HG03460 (cell line): ENCODE data around the gene SLC2A4RG.
"Not testable (repeated sequence)": the region's sequence is repeated elsewhere in the genome, so short reads cannot be mapped to it uniquely, and the experiment has no call there.

Experiments used
- ATAC-seq: cut with Tn5 transposase; IDR thresholded peaks from one replicate; pipeline ENCODE4 v1.9.1; 2021; ENCODE audit not compliant: unreplicated experiment

SLC2A4RG gene

DNA sequence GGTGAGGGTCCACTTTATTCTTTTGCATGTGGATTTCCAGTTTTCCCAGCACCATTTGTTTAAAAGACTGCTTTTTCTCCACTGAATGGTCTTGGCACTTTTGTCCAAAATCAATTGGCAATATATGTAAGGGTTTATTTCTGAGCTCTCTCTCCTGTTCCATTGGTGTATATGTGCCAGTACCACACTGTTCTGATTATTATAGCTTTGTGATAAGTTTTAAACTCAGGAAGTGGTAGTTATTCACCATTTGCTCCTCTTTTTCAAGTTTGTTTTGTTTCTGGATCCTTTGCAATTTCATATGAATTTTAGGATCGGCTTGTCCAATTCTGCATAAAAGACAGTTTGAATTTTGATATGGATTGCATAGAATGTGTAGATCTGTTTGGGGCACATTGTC is 27.4 kb upstream of the SLC2A4RG start:
- no peak for ATAC-seq

DNA sequence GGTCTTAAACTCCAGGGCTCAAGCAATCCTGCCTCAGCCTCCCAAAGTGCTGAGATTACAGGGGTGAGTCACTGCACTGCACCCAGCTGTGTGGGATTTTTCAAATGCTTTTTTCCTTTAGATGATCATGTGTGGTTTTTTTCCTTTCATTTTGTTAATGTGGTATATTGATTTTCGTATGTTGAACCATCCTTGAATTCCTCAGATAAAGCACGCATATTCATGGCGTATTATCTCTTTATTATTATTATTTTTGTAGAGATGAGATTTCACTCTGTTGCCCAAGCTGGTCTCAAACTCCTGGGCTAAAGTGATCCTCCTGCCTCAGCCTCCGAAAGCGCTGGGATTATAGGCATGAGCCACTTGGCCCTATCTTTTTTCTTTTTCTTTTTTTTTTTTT is 24.7 kb upstream of the SLC2A4RG start:
- ATAC-seq: no peak

DNA sequence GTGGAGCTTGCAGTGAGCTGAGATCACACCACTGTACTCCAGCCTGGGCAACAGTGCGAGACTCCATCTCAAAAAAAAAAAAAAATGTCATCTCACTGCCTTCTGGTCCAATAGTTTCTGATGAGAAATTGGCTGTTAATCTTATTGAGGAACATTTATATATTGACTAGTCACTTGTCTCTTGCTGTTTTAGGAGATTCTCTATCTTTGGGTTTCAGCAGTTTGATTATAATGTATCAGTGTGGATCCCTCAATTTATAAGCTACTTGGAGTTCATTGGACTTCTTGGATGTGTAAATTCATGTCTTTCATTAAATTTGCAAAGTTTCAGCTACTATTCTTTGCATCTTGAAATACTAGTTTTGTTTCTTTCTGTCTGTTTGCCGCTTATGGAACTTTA is 20.6 kb upstream of the SLC2A4RG start:
- ATAC-seq: no peak

DNA sequence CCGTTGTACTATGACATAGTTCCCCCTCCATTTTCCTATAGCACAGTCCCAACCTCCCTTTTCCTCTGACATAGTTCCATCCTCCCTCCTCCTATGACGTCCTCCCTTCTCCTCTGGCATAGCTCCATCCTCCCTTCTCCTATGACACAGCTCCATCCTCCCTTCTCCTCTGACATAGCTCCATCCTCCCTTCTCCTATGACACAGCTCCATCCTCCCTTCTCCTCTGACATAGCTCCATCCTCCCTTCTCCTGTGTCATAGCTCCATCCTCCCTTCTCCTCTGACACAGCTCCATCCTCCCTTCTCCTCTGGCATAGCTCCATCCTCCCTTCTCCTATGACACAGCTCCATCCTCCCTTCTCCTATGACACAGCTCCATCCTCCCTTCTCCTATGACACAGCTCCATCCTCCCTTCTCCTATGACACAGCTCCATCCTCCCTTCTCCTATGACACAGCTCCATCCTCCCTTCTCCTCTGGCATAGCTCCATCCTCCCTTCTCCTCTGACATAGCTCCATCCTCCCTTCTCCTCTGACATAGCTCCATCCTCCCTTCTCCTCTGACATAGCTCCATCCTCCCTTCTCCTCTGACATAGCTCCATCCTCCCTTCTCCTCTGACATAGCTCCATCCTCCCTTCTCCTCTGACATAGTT is 16.5 kb upstream of the SLC2A4RG start:
- ATAC-seq: not testable (repeated sequence)

DNA sequence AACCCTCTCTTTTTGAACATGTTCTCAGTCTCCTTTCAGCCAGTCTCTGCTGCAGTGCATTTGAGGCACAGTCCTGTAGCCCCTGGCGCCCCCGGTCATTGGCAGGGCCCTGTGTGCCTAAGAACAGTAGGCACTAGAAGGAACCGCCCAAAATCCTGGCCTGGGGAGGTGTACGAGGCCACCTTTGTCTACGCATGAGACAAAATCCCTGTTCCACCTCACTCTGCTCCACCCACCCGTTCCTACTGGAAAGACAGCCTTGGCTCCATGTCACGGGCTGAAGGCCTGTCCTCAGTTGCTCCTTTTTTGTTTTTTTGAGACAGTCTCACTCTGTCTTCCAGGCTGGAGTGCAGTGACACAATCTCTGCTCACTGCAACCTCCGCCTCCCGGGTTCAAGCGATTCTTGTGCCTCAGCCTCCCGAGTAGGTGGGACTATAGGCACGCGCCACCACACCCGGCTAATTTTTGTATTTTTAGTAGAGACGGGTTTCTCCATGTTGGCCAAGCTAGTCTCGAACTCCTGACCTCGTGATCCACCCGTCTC is 9.3 kb upstream of the SLC2A4RG start:
- ATAC-seq: not testable (repeated sequence)

DNA sequence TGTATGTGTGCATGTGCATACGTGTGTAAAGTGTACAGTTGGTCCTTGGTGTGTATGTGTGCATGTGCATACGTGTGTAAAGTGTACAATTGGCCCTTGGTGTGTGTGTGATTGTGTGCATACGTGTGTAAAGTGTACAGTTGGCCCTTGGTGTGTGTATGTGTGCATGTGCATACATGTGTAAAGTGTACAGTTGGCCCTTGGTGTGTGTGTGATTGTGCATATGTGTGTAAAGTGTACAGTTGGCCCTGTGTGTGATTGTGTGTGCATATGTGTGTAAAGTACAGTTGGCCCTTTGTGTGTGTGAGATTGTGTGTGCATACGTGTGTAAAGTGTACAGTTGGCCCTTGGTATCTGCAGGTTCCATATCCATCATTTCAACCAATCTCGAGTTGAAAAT is 8.2 kb upstream of the SLC2A4RG start:
- ATAC-seq: no peak

DNA sequence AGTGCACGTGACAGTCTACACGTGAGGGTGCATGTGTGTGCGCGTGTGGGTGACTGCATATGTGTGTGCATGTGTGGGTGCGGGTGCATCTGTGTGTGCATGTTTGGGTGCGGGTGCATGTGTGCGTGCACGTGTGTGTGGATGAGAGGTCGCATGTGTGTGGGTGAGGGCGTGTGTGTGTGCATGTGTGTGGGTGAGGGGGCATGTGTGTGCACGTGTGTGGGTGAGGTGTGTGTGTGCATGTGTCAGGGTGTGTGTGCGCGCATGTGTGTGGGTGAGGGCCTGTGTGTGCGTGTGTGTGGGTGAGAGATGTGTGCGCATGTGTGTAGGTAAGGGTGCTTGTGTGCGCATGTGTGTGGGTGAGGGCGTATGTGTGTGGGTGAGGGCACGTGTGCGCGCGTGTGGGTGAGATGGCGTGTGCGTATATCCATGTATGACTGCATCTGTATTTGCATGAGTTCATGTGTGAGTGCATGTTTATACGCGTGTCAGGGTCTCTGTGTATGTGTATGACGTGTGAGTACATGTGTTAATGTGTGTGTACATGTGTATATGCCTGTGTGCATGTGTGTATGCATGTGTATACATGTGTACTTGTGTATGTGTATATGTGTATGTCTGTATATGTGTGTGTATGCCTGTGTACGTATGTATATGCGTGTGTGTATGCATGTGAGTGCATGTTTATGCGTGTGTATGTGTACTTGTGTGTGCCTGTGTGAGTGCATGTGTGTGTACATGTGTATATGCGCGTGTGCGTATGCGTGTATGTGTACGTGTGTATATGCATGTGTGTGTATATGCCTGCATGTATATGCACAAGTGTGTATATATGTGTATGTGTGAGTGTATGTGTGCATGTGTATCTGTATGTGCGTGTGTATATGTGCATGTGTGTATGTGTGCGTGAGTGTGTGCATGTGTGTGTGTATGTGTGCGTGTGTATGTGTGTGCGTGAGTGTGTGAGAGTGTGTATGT is 7.2 kb upstream of the SLC2A4RG start:
- no peak for ATAC-seq

DNA sequence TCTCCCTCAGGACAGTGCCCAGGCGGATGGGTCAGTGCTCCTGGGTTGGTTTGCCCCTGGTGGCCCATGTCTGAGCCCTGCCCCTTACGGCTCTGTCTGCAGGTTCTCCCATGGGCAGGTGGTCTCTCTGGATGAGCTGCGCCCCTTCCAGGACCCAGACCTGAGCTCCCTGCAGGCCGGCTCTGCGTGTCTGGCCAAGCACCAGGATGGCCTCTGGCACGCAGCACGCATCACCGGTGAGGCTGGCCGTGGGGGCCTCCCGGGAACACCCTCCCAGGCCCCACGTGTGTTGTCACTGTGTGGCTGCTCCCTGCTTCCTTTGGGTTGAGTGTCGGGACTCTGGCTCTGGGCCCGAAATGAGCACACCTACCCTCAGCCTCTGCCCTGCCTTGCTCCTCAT is 6.5 kb upstream of the SLC2A4RG start:
- ATAC-seq: no peak

DNA sequence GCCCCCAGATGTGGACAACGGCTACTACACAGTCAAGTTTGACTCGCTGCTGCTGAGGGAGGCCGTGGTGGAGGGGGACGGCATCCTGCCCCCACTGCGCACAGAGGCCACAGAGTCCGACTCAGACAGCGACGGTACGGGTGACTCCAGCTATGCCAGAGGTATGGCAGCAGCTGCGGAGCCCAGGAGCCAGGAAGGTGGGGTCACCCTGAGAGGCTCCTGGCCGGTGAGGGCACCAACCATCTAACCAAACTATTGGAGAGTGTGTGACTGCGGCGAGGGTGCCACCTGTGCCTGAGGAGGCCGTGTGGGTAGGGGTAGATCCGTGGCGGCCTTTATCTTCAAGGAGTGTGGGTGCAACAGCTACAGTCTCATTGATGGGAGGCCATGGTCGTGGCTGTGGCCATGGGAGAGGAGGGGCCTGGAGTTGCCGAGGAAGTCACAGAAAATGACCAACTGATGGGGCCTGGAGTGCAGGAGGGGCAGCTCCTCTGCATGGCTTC is 5.9 kb upstream of the SLC2A4RG start:
- ATAC-seq: no peak

DNA sequence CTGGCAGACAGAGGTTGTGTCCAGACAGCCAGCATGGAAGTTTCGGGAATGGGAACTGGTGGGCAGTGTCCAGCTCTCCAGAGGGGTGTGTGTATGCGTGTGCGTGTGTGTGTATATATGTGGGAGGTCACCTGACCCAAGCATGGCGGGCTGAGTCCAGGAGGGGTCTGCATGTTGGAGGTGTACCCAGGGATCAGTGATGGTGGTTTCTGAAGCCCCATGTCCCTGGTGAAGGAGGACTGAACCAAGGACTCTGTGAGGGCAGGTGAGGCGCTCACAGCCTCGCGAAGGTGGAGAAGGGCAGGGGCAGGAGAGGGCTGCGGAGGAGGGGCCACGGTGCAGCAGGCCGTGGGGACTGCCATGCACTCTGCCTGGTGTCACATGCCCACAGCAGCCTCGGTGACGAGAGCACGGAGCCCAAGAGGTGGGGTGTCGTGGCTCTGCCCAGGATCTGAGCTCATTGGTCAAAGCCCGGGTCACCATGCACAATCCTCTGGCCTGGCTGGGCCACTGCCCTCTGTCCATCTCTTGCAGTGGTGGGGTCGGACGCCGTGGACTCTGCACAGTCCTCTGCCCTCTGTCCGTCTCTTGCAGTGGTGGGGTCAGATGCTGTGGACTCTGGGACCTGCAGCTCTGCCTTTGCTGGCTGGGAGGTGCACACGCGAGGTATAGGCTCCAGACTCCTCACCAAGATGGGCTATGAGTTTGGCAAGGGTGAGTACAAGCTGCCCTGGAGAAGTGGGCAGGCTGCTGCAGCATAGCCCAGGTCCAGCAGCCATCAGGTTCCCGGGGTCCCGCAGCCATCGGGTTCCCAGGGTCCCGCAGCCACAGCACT is 5.2 kb upstream of the SLC2A4RG start:
- ATAC-seq: no peak

DNA sequence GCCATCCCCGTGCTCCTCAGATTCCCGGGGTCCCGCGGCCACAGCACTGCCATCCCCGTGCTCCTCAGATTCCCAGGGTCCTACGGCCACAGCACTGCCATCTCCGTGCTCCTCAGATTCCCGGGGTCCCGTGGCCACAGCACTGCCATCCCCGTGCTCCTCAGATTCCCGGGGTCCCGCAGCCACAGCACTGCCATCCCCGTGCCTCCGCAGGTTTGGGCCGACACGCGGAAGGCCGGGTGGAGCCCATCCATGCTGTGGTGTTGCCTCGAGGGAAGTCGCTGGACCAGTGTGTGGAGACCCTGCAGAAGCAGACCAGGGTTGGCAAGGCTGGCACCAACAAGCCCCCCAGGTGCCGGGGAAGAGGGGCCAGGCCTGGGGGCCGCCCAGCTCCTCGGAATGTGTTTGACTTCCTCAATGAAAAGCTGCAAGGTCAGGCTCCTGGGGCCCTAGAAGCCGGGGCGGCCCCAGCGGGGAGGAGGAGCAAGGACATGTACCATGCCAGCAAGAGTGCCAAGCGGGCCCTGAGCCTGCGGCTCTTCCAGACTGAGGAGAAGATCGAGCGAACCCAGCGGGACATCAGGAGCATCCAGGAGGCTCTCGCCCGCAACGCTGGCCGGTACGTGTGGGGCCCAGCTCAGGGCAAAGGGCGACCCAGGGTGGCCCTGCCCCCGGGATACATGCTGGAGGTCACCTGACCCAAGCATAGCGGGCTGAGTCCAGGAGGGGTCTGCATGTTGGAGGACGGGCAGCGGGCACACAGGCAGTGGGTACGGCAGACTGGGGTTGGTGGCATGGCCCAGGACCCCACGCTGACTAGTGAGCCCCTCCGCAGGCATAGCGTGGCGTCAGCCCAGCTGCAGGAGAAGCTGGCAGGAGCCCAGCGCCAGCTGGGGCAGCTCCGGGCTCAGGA is 4.4 kb upstream of the SLC2A4RG start:
- no peak for ATAC-seq

DNA sequence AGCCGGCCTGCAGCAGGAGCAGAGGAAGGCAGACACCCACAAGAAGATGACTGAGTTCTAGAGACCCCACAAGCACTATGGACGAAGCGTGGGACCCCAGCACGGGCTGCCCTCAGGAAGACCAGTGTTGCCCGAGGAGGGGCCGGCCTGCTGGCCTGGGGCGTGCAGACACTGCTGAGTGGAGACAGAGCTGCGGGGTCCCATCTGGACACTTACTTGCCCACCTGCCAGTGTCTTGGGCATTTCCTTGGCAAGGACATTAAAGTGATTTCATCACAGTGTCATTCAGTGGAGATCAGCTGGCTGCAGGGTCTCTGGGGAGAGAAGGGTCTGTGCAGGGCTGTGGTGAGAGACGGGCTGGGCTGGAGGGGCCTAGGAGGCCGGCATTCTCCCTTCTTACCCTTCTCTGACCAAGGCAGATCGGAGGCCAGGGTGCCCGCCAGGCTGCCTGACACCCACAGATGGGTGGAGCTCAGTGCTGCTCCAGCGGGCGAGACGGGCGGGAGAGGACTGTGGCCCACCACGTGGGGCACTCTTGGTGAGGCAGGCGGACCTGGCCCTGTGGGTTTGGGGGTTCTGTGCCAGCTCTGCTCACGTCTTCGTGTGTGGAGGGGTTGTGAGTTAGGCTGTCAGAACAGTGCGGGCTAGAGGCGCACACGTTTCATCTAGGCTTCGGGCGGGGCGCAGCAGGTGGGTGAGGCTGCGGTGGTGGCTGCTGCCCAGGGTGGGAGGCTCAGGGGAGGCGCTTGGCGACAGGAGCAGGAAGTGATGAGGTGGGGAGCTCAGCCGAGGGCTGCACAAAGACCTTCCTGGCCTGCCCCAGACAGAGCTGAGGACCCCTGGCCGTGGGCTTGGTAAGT is 3.5 kb upstream of the SLC2A4RG start, which contains the start of gene LIME1:
LIME1 (plus strand) TSS at position 806 of the 860 bp plus-strand sequence. CDS start 886 bp downstream, outside the sequence.
- no peak for ATAC-seq

DNA sequence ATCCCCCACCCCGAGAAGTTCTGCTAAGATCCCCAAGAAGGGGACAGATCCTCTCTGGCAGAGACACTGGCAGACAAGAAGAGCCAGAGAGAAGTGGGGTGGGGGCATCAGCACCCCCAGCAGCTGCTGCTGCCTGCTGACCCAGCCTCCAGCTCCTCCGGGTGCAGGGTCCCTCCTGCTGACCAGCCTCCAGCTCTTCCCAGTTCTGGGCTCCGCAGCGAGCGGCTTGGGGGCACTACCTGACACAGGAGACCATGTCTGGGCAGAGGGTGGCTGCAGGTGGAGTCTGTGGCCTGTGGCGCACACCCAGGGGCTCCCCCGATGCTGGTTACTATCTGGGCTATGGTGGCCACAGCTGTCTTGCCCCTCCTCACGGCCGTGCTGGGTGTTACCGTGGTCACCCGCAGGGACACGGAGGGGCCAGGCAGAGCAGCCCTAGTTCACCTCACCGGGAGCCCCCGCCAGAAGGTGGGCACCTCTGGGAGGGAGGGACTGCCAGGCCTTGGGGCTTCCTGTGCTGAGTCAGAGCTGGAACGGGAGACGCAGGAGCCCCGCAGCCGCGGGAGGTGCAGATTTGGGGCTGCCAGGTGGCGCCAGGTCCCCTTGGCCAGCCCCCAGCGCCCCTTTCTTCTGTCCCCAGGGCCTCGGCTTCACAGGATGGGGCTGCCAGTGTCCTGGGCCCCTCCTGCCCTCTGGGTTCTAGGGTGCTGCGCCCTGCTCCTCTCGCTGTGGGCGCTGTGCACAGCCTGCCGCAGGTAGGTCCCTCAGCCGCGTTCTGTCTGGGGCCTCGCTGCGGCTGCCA is 2.5 kb upstream of the SLC2A4RG start:
- ATAC-seq: no peak

DNA sequence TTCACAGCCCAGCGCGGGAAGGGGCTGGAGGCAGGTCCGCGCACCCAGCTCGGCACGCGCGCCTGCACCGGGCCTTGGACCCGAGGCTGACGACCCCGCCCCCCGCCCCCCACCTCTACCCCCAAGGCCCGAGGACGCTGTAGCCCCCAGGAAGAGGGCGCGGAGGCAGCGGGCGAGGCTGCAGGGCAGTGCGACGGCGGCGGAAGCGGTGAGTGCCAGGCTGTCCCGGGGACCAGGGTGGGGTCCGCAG is 2.0 kb upstream of the SLC2A4RG start:
- no peak for ATAC-seq

DNA sequence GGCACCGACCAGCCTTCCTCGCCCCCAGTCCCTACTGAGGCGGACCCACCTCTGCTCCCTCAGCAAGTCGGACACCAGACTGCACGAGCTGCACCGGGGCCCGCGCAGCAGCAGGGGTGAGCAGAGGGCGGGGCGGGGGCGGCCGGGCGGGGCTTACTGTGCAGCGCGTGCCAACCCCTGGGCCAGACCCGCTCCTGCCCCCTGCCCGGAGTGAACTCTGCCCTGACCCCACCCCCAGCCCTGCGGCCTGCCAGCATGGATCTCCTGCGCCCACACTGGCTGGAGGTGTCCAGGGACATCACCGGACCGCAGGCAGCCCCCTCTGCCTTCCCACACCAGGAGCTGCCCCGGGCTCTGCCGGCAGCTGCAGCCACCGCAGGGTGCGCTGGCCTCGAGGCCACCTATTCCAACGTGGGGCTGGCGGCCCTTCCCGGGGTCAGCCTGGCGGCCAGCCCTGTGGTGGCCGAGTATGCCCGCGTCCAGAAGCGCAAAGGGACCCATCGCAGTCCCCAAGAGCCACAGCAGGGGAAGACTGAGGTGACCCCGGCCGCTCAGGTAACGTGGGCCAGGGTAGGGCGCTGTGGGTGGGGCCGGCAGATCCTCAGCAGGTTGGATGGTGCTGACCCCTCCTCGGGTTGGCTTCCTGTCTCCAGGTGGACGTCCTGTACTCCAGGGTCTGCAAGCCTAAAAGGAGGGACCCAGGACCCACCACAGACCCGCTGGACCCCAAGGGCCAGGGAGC is 1.5 kb upstream of the SLC2A4RG start:
- no peak for ATAC-seq

DNA sequence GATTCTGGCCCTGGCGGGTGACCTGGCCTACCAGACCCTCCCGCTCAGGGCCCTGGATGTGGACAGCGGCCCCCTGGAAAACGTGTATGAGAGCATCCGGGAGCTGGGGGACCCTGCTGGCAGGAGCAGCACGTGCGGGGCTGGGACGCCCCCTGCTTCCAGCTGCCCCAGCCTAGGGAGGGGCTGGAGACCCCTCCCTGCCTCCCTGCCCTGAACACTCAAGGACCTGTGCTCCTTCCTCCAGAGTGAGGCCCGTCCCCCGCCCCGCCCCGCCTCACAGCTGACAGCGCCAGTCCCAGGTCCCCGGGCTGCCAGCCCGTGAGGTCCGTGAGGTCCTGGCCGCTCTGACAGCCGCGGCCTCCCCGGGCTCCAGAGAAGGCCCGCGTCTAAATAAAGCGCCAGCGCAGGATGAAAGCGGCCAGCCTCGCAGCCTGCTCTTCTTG is 868 bp upstream of the SLC2A4RG start:
- ATAC-seq: no peak

DNA sequence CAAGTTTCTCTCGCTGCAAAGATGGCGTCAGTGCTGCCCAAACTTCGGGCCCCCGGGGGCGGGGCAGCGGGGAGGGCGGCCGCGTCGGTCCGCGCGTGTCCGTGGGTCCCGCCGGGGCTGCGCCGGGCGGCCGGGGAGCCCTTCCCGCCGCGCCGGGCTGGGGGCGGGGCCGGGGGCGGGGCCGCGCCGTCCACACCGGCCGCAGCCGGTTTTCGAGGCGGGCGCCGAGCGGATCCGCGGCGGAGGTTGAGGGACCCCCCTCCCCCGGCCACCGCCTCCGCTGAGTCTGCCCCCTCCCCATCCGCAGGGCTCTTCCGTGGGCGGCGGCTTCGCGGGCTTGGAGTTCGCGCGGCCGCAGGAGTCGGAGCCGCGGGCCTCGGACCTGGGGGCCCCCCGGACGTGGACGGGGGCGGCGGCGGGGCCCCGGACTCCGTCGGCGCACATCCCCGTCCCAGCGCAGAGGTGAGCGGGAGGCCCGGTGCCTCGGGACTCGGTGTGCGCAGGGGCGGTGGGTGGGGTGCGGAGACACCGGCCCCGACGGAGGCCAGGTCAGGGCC is 572 bp downstream of the SLC2A4RG start:
- no peak for ATAC-seq
